Suprapubic skin (tissue), 4 donors: ENCODE results near the gene SORCS1.

Experiments
- EP300 ChIP-seq: sonication (generic); formaldehyde crosslinking; IDR thresholded peaks from one replicate; pipeline ENCODE4 v1.6.1; 2017; ENCODE audit warnings: antibody characterized with exemption
- POLR2A ChIP-seq, 2 donors: fragments of 450-650 bp; IDR thresholded peaks; one replicate each; pipeline ENCODE4 v1.6.1; 2017; ENCODE audit warnings: antibody characterized with exemption in 2 of 2, mild to moderate bottlenecking in 2 of 2, moderate library complexity in 2 of 2
- POLR2AphosphoS5 ChIP-seq, 3 donors: sonication (generic); formaldehyde crosslinking; IDR thresholded peaks; one replicate each; pipeline ENCODE4 v1.6.1; 2017; ENCODE audit warnings: antibody characterized with exemption in 3 of 3
- TF ChIP-seq, protein P1 (sequence below), 2 donors: fragments of 200-600 bp in 1 of 2; fragments of 450-650 bp in 1 of 2; sonication (generic) in 1 of 2; IDR thresholded peaks; one replicate each; pipeline ENCODE4 v1.5.1; 2016 to 2019; ENCODE audit warnings: antibody characterized with exemption in 2 of 2, mild to moderate bottlenecking in 1 of 2, moderate library complexity in 1 of 2

DNA sequence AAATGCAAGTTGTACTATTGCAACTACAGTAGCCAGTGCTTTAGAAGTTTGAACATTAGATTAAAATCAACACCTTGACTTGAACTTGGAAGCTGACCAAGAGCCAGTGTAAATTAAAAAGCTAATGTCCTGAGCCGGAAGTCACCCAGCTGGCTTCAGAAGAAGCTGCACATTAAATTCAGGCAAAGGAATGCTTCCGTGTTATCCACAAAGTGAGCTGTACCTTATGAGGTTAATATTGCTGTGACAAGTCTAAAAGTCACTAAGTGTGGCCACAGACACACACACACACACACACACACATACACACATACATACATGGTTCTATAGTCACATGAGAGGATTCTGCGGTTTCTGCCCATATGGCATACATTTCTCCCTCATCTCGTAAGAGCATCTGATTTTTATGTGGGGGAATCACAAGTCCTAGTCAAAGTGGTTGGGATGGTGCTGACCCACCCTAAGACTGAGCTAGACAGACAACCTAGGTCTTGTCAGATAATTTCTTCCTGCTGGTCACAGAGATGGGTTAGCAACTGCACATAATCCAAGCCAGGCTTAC is 612.9 kb downstream of the SORCS1 start:
- TF ChIP-seq POLR2A (IDR thresholded peaks at IDR 0.05), result no peak
- TF ChIP-seq, protein P1, sequence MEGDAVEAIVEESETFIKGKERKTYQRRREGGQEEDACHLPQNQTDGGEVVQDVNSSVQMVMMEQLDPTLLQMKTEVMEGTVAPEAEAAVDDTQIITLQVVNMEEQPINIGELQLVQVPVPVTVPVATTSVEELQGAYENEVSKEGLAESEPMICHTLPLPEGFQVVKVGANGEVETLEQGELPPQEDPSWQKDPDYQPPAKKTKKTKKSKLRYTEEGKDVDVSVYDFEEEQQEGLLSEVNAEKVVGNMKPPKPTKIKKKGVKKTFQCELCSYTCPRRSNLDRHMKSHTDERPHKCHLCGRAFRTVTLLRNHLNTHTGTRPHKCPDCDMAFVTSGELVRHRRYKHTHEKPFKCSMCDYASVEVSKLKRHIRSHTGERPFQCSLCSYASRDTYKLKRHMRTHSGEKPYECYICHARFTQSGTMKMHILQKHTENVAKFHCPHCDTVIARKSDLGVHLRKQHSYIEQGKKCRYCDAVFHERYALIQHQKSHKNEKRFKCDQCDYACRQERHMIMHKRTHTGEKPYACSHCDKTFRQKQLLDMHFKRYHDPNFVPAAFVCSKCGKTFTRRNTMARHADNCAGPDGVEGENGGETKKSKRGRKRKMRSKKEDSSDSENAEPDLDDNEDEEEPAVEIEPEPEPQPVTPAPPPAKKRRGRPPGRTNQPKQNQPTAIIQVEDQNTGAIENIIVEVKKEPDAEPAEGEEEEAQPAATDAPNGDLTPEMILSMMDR (IDR thresholded peaks at IDR 0.05), result no peak
- TF ChIP-seq POLR2AphosphoS5 (IDR thresholded peaks at IDR 0.05), result no peak
- no peak for TF ChIP-seq EP300
